Choroid plexus epithelial cell (primary cell): ENCODE data around the gene IL1R1.

ENCODE experiments used
- DNase-seq: peaks from one replicate; pipeline ENCODE4 v3.0.0-alpha.2; 2010; ENCODE audit warnings: low read depth
- H3K4me3 ChIP-seq: 2 replicates; pipeline ENCODE4 v1.5.1; 2011; ENCODE audit warnings: low read depth, mild to moderate bottlenecking, control low read depth, low read length, moderate library complexity
- CTCF ChIP-seq: conservative IDR thresholded peaks from 2 replicates; pipeline ENCODE4 v1.5.1; 2011; ENCODE audit warnings: low read depth, mild to moderate bottlenecking, control low read depth, inconsistent platforms, low read length, moderate library complexity

IL1R1 gene

GRCh38 chr2:102180687-102180999, 38.1 kb downstream of the IL1R1 start:
- TF ChIP-seq CTCF, result no peak
- no peak for DNase-seq
- H3K4me3 ChIP-seq, result no peak overlapping the region

- DNase-seq, result no peak
- no peak overlapping the region for H3K4me3 ChIP-seq
- no peak for TF ChIP-seq CTCF
Observed at GRCh38 chr2:102181376-102181775, 38.8 kb downstream of the IL1R1 start.

- TF ChIP-seq CTCF, result no peak
- no peak for DNase-seq
- no peak overlapping the region for H3K4me3 ChIP-seq
Observed at GRCh38 chr2:102181919-102182635, 39.5 kb downstream of the IL1R1 start.

GRCh38 chr2:102184018-102184417, 41.5 kb downstream of the IL1R1 start:
- no peak for TF ChIP-seq CTCF
- no peak overlapping the region for H3K4me3 ChIP-seq
- no peak for DNase-seq

GRCh38 chr2:102184568-102184967, 42.0 kb downstream of the IL1R1 start:
- no peak overlapping the region for H3K4me3 ChIP-seq
- no peak for DNase-seq
- no peak for TF ChIP-seq CTCF

GRCh38 chr2:102185347-102185746, 42.8 kb downstream of the IL1R1 start:
- peak; percentile 56 for DNase-seq
- TF ChIP-seq CTCF, result peak; percentile 83
- no peak overlapping the region for H3K4me3 ChIP-seq

- no peak for TF ChIP-seq CTCF
- no peak for DNase-seq
Observed at GRCh38 chr2:102186791-102187495, 44.4 kb downstream of the IL1R1 start, which contains the start of gene IL1RL2. TSS of gene IL1RL2 (plus strand) at chr2:102187023. CDS start at chr2:102187868, 845 bp downstream.

More at GRCh38 chr2:102186791-102187495, 44.4 kb downstream of the IL1R1 start, which contains the start of gene IL1RL2:
- H3K4me3 ChIP-seq, result peak within 1 kb of the TSS; percentile 63
